Measurements from ENCODE around the gene CETP. TPM values are rescaled to one million over a fixed set of nuclear protein-coding genes. Genes with fewer than 3 reads are reported as not detected.

Gene CETP
- total and polyA plus RNA-seq, 2 of the 13 experiments (the other 11 are each of a cell fraction or from before 2014, with no cell fraction given): 0.31 to 9.8 TPM

GRCh38 chr16:56919099-56919800, 42.5 kb upstream of the CETP start (continued):
- TF ChIP-seq RNF219 (CRISPR knock-in tag; IDR thresholded peaks at IDR 0.05) (peak; percentile 56; the same call in 1 of the 2 replicates), ZNF530 (CRISPR knock-in tag; IDR thresholded peaks at IDR 0.05; ENCODE audit: low read depth) (no peak), RFXAP (CRISPR knock-in tag; IDR thresholded peaks at IDR 0.05; ENCODE audit: borderline replicate concordance) (peak; percentile 80; the same call in 1 of the 2 replicates), NR2F6 (IDR thresholded peaks at IDR 0.05) (peak; percentile 89), NR2F6 (CRISPR knock-in tag; IDR thresholded peaks at IDR 0.05) (peak; percentile 94), TSC22D2 (CRISPR knock-in tag; IDR thresholded peaks at IDR 0.05; ENCODE audit: borderline replicate concordance) (peak; percentile 58; the same call in 1 of the 2 replicates), ZNF674 (CRISPR knock-in tag; IDR thresholded peaks at IDR 0.05; ENCODE audit: low read depth) (no peak), ZNF367 (CRISPR knock-in tag; IDR thresholded peaks at IDR 0.05; ENCODE audit: borderline replicate concordance) (0 out of 2 replicates have a peak, but pooled peaks have one; percentile 34), NFKBIZ (CRISPR knock-in tag; IDR thresholded peaks at IDR 0.05) (0 out of 2 replicates have a peak, but pooled peaks have one; percentile 22), KDM3A (CRISPR knock-in tag; IDR thresholded peaks at IDR 0.05; ENCODE audit: low read depth) (peak; percentile 79), ZSCAN25 (CRISPR knock-in tag; IDR thresholded peaks at IDR 0.05) (no peak), ZSCAN22 (CRISPR knock-in tag; IDR thresholded peaks at IDR 0.05) (no peak), HBP1 (CRISPR knock-in tag; IDR thresholded peaks at IDR 0.05; ENCODE audit: low read depth) (peak; percentile 82; the same call in 1 of the 2 replicates), ZBTB21 (CRISPR knock-in tag; IDR thresholded peaks at IDR 0.05) (no peak), ZNF256 (CRISPR knock-in tag; conservative IDR thresholded peaks at IDR 0.05) (no peak; the same call in 1 of the 2 replicates), GZF1 (CRISPR knock-in tag; IDR thresholded peaks at IDR 0.05) (no peak), SMARCE1 (IDR thresholded peaks at IDR 0.05; ENCODE audit: borderline replicate concordance) (no peak), ZNF451 (CRISPR knock-in tag; IDR thresholded peaks at IDR 0.05) (no peak; the same call in 1 of the 2 replicates), MED13 (CRISPR knock-in tag; IDR thresholded peaks at IDR 0.05) (peak; percentile 61; the same call in 1 of the 2 replicates), ISL2 (CRISPR knock-in tag; IDR thresholded peaks at IDR 0.05) (peak; percentile 78; the same call in 1 of the 2 replicates)
- TF ChIP-seq, protein P1, sequence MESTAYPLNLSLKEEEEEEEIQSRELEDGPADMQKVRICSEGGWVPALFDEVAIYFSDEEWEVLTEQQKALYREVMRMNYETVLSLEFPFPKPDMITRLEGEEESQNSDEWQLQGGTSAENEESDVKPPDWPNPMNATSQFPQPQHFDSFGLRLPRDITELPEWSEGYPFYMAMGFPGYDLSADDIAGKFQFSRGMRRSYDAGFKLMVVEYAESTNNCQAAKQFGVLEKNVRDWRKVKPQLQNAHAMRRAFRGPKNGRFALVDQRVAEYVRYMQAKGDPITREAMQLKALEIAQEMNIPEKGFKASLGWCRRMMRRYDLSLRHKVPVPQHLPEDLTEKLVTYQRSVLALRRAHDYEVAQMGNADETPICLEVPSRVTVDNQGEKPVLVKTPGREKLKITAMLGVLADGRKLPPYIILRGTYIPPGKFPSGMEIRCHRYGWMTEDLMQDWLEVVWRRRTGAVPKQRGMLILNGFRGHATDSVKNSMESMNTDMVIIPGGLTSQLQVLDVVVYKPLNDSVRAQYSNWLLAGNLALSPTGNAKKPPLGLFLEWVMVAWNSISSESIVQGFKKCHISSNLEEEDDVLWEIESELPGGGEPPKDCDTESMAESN (CRISPR knock-in tag; conservative IDR thresholded peaks at IDR 0.05): peak; percentile 81
- TF ChIP-seq, protein P2, sequence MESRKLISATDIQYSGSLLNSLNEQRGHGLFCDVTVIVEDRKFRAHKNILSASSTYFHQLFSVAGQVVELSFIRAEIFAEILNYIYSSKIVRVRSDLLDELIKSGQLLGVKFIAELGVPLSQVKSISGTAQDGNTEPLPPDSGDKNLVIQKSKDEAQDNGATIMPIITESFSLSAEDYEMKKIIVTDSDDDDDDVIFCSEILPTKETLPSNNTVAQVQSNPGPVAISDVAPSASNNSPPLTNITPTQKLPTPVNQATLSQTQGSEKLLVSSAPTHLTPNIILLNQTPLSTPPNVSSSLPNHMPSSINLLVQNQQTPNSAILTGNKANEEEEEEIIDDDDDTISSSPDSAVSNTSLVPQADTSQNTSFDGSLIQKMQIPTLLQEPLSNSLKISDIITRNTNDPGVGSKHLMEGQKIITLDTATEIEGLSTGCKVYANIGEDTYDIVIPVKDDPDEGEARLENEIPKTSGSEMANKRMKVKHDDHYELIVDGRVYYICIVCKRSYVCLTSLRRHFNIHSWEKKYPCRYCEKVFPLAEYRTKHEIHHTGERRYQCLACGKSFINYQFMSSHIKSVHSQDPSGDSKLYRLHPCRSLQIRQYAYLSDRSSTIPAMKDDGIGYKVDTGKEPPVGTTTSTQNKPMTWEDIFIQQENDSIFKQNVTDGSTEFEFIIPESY (CRISPR knock-in tag; IDR thresholded peaks at IDR 0.05): peak; percentile 68; the same call in 1 of the 2 replicates
